AG10803 (cell line): ENCODE measurements around the gene GNAQ.

ENCODE experiments used
- DNase-seq: peaks from one replicate; pipeline ENCODE4 v3.0.0; 2010; ENCODE audit warnings: low read depth
- H3K4me3 ChIP-seq: 2 replicates; pipeline ENCODE4 v1.5.1; 2011; ENCODE audit warnings: mild to moderate bottlenecking, low read length, control low read depth
- TF ChIP-seq, protein P1 (sequence below): conservative IDR thresholded peaks from 2 replicates; pipeline ENCODE4 v1.5.1; 2011; ENCODE audit warnings: mild to moderate bottlenecking, low read length, control low read depth, inconsistent platforms

GNAQ gene

DNA sequence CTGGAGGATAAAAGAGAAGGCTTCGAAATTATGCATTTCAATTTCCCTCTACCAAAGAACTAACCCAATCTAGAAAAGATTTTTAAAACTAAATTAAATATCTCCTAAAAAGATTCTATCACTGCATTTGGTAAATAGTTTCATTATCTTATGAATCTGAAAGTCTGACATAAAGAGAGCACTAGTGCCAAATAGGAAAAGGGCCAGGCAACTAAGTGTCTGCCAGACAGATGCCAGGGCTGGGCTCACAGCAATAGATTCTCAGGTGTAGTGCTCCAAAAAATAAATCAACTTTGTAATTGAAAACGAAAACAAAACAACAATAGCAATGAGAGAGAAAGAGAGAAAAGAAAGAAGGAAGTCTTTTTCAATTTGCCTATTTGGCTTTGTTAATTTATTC lies 225.8 kb downstream of the GNAQ start:
- TF ChIP-seq, protein P1, sequence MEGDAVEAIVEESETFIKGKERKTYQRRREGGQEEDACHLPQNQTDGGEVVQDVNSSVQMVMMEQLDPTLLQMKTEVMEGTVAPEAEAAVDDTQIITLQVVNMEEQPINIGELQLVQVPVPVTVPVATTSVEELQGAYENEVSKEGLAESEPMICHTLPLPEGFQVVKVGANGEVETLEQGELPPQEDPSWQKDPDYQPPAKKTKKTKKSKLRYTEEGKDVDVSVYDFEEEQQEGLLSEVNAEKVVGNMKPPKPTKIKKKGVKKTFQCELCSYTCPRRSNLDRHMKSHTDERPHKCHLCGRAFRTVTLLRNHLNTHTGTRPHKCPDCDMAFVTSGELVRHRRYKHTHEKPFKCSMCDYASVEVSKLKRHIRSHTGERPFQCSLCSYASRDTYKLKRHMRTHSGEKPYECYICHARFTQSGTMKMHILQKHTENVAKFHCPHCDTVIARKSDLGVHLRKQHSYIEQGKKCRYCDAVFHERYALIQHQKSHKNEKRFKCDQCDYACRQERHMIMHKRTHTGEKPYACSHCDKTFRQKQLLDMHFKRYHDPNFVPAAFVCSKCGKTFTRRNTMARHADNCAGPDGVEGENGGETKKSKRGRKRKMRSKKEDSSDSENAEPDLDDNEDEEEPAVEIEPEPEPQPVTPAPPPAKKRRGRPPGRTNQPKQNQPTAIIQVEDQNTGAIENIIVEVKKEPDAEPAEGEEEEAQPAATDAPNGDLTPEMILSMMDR: no peak
- H3K4me3 ChIP-seq: no peak overlapping the region
- DNase-seq: no peak

DNA sequence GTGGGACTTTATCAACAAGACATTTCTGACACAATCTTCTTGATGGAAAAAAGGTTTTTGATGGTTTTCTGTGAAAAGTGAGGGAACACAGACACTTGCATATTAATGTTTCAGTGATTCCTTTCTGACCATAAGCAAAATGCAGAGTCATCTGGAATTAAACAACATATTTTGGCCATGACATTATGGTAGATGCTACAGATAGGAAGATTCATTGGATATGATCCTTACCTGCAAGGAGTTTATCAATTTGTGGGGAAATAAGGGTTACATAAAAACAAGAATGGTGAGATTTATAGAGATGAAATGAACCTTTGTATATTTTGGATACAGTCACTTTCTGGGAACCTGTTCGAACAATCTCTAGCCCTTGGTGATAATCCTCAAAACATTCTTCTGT lies 228.2 kb downstream of the GNAQ start:
- no peak for DNase-seq
- TF ChIP-seq, protein P1: no peak
- H3K4me3 ChIP-seq: no peak overlapping the region

DNA sequence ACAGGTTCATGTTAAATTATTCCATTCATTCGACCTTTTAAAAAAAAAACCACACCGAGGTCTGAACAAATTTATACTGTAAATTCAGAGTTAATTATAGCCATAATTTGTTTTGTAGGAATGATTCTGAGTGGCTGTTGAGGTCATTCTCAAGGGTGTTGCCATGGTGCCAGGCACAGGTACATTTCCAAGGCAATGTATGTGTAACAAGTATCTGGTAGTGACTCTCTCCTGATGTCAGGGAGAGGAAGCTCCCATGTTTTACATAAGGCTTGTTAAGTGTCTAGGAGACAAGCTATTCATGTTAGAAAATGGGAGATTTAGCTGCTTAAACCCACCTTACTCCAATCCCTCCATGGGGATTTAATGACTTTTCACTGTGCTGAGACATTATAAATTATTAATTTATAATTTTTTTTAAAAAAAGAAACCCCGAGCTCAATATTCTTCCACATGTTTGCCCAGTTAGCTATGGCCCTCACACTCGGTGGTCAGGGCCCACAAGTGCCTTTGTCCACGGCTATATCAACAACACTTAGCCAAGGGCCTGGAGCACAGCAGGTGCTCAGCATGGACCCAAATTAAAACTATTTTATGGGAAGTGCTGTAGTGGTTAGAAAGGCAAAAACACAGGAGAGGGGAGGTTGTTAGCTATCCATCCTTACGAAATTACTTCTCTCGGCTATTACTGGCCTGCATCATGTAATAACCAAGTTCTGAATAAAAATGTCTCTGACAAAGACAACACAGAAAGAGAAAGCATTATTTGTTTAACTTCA lies 228.9 kb downstream of the GNAQ start:
- TF ChIP-seq, protein P1: no peak
- DNase-seq: no peak
- no peak overlapping the region for H3K4me3 ChIP-seq

DNA sequence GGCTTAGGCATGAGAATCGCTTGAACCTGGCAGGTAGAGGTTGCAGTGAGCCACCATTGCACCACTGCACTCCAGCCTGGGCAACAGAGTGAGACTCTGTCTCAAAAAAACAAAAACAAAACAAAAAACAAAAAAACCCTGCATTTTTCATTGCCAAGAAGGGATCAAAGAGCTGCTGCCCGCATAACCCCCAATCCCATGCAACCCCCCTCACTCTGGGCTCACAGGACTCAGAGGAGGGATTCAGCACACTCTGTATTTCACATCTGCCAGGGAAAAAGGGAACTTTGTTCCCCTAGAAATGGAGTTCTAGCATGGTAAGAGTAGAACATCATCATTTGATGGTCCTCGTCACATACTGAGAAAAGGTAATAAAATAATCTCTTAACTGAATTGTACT lies 229.5 kb downstream of the GNAQ start:
- TF ChIP-seq, protein P1: no peak
- no peak overlapping the region for H3K4me3 ChIP-seq
- DNase-seq: no peak

DNA sequence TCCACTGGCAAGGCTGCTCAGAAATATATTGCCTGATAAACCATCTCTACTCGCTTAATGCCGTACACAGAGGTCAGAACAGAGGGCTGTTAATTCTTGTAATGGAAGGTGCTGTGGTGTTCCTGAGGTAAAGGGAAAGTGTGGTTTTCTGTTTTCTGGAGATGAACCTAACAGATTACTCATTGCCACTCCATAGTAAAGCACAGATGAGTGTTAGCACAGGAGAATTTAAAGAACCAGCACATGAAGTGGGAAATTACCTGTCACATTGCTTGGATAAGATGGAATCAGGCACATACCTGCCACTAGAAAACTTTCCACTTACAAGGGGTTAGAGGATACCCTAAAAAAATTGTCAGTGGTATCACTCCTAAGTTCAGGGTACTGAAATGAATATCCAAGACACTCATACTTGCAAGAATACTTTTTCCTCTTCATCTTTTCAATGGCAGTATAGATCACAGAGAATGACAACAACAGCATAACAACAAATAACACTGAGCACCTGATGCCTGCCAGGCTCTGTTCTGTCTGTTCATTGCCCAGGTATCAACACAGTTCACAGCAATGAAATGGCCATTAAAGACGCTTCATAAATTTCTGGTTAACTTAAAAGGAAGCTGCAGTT lies 230.6 kb downstream of the GNAQ start:
- DNase-seq: no peak
- no peak overlapping the region for H3K4me3 ChIP-seq
- TF ChIP-seq, protein P1: no peak

DNA sequence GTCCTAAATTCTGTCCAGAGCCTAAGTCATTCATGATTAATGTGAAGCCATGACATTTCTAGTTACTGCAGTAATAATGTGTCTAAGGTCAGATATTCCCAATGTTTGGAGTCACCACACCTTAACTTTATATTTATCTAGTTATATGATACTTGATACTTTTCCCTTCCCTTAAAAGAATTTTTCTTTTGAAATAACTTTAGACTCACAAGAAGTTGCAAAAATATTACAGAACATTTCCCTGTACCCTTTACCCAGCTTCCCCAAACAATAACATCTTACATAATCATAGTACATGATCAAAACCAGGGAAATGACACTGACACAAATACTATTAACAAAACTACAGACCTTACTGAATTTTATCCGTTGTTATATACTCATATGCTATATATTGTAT lies 233.5 kb downstream of the GNAQ start:
- no peak overlapping the region for H3K4me3 ChIP-seq
- TF ChIP-seq, protein P1: no peak

DNA sequence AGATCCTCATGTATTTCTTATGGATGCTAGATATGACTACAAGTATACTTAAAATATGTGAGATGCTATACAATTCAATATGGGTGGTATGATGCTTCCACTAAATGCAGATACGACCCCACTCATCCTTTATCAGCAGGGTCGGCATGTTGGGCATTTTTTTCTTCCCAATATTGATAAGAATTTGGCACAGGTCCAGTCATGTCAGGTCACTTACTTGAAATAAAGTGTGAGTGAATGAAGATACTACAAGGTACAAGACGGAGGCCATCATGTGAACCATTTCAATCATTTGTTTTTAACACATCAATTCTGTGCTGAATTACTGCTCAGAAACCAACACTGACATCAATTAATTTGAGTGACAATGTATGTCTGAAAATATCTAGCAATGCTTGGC lies 236.6 kb downstream of the GNAQ start:
- DNase-seq: no peak
- TF ChIP-seq, protein P1: no peak
- no peak overlapping the region for H3K4me3 ChIP-seq

More for the DNA sequence above, 233.5 kb downstream of the GNAQ start:
- no peak for DNase-seq
